Mucosa of descending colon (tissue), 3 donors: ENCODE measurements around the gene CCDC175. TPM values are rescaled to one million over a fixed set of nuclear protein-coding genes. Genes with fewer than 3 reads are reported as not detected.

Source experiments
- ATAC-seq: fragments of 200-7000 bp; cut with Tn5 transposase; one replicate; pipeline ENCODE4 v1.9.1; 2020; ENCODE audit warnings: mild to moderate bottlenecking, moderate library complexity
- DNase-seq, 3 donors: peaks; one replicate each; pipeline ENCODE4 v3.0.0-alpha.2; 2020
- H3K36me3 ChIP-seq: fragments of 200-600 bp; one replicate; pipeline ENCODE4 v1.8.0; 2021; ENCODE audit warnings: low read depth, mild to moderate bottlenecking
- H3K4me1 ChIP-seq: fragments of 200-600 bp; one replicate; pipeline ENCODE4 v1.8.0; 2021; ENCODE audit warnings: low read depth, mild to moderate bottlenecking
- H3K4me3 ChIP-seq: fragments of 200-600 bp; one replicate; pipeline ENCODE4 v1.8.0; 2021; ENCODE audit warnings: mild to moderate bottlenecking
- H3K9me3 ChIP-seq: fragments of 200-600 bp; one replicate; pipeline ENCODE4 v1.8.0; 2021; ENCODE audit warnings: mild to moderate bottlenecking
- intact Hi-C, 2 donors: fragments of 100-400 bp; cut with DNase I in 1 of 2; cut with micrococcal nuclease in 1 of 2; formaldehyde crosslinking; loops; one replicate each; pipeline versions ENCODE4 v1.11.0 to v1.11.1; 2022; cut with DNase I, micrococcal nuclease
- total RNA-seq, 3 donors: library from RNA; stranded (reverse); fragmentation: NEBNext Ultra II Directional in 2 of 3; extraction: Animal tissue kit (Norgen Biotek cat#: 25700) in 2 of 3; gene quantifications; one replicate each; pipeline versions ENCODE4 v1.2.1 to v1.2.4, GENCODE V29; 2021 to 2023
- TF ChIP-seq, protein P1 (sequence below): fragments of 200-600 bp; IDR thresholded peaks from one replicate; pipeline ENCODE4 v1.8.0; 2022; ENCODE audit warnings: antibody characterized with exemption, mild to moderate bottlenecking
- donor health status: DM: no; HTN: no; CAD: no; lungs with moderate emphysema.
- donor health status: DM: no; HTN: no; CAD: no.
- donor health status: DM: no; HTN: yes; CAD: no.

CCDC175 gene
- total RNA-seq, 3 donors from 2014 or later, result 0.09 to 1.6 (median 0.60) TPM

DNA sequence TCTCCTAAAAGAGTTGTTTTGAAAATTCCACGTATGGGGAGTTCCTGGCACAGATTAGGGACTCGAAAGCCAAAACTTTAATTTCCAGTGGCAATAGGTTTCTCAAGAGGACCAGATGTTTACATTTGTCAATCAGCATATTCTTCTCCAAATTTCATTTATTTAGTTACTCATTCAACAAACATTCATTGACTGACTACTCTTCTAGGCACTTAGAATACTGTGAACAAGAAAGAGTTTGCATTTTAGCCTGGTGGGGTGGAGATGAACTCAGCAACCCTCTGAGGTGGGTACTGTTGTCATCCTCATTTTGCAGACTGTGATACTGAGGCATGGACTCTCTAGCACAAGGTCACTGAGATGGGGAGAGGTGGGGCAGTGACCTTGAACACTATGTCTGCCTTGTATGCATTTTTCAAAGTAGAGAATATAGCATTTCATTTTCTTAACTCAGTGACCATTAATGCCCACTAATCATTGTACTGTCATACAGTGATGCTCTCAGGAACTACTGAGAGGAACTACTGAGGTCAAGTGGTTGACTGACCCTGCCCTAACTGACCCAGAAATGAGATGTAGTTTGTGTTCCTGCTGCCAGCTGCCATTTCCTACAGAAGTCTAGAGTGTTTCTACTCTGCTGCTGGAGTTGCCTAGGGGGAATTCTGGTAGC is 94.6 kb downstream of the CCDC175 start:
- intact Hi-C loops, result no loop called here
- ATAC-seq (no peak), DNase-seq (no peak)
- no peaks in the 10 kb centered on the region for H3K36me3 ChIP-seq
- H3K4me1 ChIP-seq, result peaks cover 24% of the 10 kb centered on the region
- H3K9me3 ChIP-seq, result no peaks in the 10 kb centered on the region
- H3K4me3 ChIP-seq, result no peak overlapping the region
- TF ChIP-seq, protein P1, sequence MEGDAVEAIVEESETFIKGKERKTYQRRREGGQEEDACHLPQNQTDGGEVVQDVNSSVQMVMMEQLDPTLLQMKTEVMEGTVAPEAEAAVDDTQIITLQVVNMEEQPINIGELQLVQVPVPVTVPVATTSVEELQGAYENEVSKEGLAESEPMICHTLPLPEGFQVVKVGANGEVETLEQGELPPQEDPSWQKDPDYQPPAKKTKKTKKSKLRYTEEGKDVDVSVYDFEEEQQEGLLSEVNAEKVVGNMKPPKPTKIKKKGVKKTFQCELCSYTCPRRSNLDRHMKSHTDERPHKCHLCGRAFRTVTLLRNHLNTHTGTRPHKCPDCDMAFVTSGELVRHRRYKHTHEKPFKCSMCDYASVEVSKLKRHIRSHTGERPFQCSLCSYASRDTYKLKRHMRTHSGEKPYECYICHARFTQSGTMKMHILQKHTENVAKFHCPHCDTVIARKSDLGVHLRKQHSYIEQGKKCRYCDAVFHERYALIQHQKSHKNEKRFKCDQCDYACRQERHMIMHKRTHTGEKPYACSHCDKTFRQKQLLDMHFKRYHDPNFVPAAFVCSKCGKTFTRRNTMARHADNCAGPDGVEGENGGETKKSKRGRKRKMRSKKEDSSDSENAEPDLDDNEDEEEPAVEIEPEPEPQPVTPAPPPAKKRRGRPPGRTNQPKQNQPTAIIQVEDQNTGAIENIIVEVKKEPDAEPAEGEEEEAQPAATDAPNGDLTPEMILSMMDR, result no peak

DNA sequence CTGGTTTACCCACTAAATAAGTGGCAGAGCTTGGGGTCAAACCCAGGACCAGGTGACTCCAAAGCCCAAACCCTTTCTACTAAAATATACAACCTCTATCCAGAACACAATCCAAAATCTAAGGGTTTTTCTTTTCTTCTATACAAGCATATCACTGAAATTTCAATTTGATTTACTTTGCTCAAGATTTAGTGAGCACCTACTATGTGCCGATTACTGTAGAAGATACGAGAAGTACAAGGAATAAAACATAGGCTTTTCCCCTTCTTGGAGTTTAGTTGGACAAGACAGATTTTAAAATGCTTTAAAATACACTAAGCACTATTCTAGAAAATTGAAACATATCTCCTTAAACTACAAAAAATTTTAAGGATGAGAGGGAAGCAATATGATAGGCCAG is 95.2 kb downstream of the CCDC175 start:
- DNase-seq (no peak), ATAC-seq (no peak)
- no peaks in the 10 kb centered on the region for H3K9me3 ChIP-seq
- H3K4me3 ChIP-seq, result no peak overlapping the region
- intact Hi-C loops, result no loop called here
- peaks cover 18% of the 10 kb centered on the region for H3K4me1 ChIP-seq
- TF ChIP-seq, protein P1, result no peak
- no peaks in the 10 kb centered on the region for H3K36me3 ChIP-seq

DNA sequence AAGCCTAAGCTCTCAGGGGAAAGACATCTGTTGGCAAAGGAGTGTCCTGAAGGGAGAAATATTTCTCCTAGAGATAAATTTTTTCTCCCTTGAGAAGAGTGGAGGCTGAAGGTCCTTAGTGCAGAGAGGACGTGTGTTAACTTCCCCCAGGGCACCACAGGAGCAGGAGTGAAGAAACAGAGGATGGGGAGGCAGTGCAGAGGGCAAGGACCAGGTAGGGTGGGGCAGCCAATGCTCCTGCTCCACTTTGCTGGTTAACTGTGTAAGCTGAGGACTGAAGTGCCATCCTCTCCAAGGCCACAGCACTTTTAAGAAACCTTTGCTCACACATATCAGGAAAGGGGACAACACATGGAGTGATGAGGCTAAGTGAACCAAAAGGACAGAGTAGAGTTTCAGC is 96.4 kb downstream of the CCDC175 start:
- no peak overlapping the region for H3K4me3 ChIP-seq
- intact Hi-C loops, result no loop called here
- no peaks in the 10 kb centered on the region for H3K9me3 ChIP-seq
- no peak for ATAC-seq
- H3K4me1 ChIP-seq, result peaks cover 9% of the 10 kb centered on the region
- DNase-seq, result no peak
- TF ChIP-seq, protein P1, result no peak
- H3K36me3 ChIP-seq, result no peaks in the 10 kb centered on the region

DNA sequence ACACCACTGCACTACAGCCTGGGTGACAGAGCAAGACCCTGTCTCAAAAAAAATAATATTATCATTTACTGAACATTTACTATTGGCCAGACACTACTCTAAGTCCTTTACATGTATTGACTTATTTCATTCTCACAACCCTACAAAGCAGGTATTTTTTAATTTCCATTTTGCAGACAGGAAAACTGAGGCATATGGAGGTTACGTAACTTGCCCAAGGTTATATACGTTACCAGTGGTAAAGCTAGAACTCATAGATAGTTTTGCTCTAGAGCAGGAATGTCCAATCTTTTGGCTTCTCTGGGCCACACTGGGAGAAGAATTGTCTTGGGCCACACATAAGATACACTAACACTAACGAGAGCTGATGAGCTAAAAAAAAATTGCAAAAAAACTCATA is 98.1 kb downstream of the CCDC175 start:
- no peaks in the 10 kb centered on the region for H3K36me3 ChIP-seq
- intact Hi-C loops, result no loop called here

DNA sequence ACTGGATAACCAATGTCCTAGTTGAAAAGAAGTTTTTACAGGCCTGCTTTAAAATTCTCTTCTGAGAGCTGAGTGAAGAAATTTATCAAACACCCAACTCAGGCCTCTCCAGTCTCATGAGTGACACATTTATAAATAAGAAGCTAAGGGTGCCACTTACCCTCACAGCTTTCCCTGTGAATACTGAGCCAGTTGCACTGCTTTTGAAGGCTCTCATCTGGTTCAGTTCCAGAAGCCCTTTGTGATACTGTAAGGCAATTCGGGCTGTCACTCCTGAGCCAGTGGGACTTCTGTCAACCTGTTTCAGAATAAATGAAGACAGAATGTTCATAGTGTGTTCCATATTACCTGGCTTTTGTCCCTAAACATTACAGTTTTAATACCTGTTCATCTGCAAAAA is 100.9 kb downstream of the CCDC175 start:
- H3K36me3 ChIP-seq, result no peaks in the 10 kb centered on the region
- TF ChIP-seq, protein P1, result no peak

More for the DNA sequence above, 98.1 kb downstream of the CCDC175 start:
- DNase-seq (no peak), ATAC-seq (no peak)
- Histone ChIP-seq H3K4me1 (peaks cover 9% of the 10 kb centered on the region), H3K9me3 (no peaks in the 10 kb centered on the region), H3K4me3 (no peak overlapping the region)
- TF ChIP-seq, protein P1, result no peak

More for the DNA sequence above, 100.9 kb downstream of the CCDC175 start:
- Histone ChIP-seq H3K4me3 (no peak overlapping the region), H3K4me1 (no peaks in the 10 kb centered on the region), H3K9me3 (no peaks in the 10 kb centered on the region)
- DNase-seq (no peak), ATAC-seq (no peak)
- intact Hi-C loops, result no loop called here
